Fibroblast of villous mesenchyme (primary cell): ENCODE results near the gene TEX264. TPM values are rescaled to one million over a fixed set of nuclear protein-coding genes. Genes with fewer than 3 reads are reported as not detected.

ENCODE experiments used
- DNase-seq: peaks from one replicate; pipeline ENCODE4 v3.0.0-alpha.2; 2010; ENCODE audit warnings: low read depth
- H3K4me3 ChIP-seq: 2 replicates; pipeline ENCODE4 v1.5.1; 2011; ENCODE audit warnings: low read depth, mild to moderate bottlenecking, low read length
- CTCF ChIP-seq: IDR thresholded peaks from 2 replicates; pipeline ENCODE4 v1.5.1; 2012; ENCODE audit warnings: low read depth, mild to moderate bottlenecking, low read length; ENCODE audit not compliant: insufficient read depth
- total RNA-seq: library from RNA; depleted of rRNA; stranded (reverse); fragments of >200 nt; gene quantifications from 2 replicates; pipeline ENCODE4 v1.2.3, GENCODE V29; 2012

Gene TEX264
- total RNA-seq, 1 donor: 37.6 TPM

- no peak for TF ChIP-seq CTCF
- DNase-seq: no peak
- no peak overlapping the region for H3K4me3 ChIP-seq
Measured at GRCh38 chr3:51691949-51692348, 20.9 kb downstream of the TEX264 start.

GRCh38 chr3:51692980-51693395, 21.9 kb downstream of the TEX264 start:
- no peak for TF ChIP-seq CTCF
- no peak overlapping the region for H3K4me3 ChIP-seq
- DNase-seq: no peak

DNA sequence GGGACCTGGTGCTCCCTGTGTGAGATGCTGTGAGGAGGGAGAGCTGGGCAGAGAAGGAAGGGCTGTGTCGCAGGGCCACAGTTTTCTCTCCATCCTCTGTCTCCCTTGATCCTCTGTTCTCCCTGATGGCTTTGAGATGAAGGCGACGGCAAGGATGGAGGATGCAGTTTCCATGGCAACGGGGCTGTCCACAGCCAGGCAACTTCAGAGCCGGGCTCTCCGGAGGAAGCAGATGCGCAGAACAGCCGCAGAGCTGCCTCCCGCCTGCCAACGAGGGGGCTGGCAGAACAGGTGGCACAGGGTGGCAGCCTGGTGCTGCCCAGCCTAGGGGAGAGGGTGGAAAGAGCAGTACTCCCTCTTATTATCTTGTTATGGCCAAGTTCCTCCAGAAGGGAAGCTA, 25.9 kb downstream of the TEX264 start:
- no peak for DNase-seq
- no peak overlapping the region for H3K4me3 ChIP-seq
- no peak for TF ChIP-seq CTCF

- DNase-seq: no peak
- no peak overlapping the region for H3K4me3 ChIP-seq
- TF ChIP-seq CTCF: no peak
Measured at GRCh38 chr3:51698209-51698608, 27.2 kb downstream of the TEX264 start.

- DNase-seq: no peak
- no peak overlapping the region for H3K4me3 ChIP-seq
- no peak for TF ChIP-seq CTCF
Measured at GRCh38 chr3:51700403-51700802, 29.4 kb downstream of the TEX264 start.

- no peak for DNase-seq
- TF ChIP-seq CTCF: no peak
- H3K4me3 ChIP-seq: no peak overlapping the region
Measured at GRCh38 chr3:51702156-51702555, 31.1 kb downstream of the TEX264 start.

- no peak overlapping the region for H3K4me3 ChIP-seq
- DNase-seq: no peak
- TF ChIP-seq CTCF: no peak
Measured at GRCh38 chr3:51703068-51703760, 32.2 kb downstream of the TEX264 start.
